Endodermal cell (in vitro differentiated cells): ENCODE data around the gene NECAP2. TPM values are rescaled to one million over a fixed set of nuclear protein-coding genes. Genes with fewer than 3 reads are reported as not detected.

Experiments
- DNase-seq: peaks from one replicate; pipeline ENCODE4 v3.0.0-alpha.2; 2017
- H3K27ac ChIP-seq: 2 replicates; pipeline ENCODE4 v1.5.1; 2013; ENCODE audit warnings: mild to moderate bottlenecking, low read depth, low read length, moderate library complexity
- H3K27me3 ChIP-seq: 2 replicates; pipeline ENCODE4 v1.6.1; 2013; ENCODE audit warnings: mild to moderate bottlenecking, low read length, moderate library complexity; ENCODE audit not compliant: insufficient read depth, control insufficient read depth, poor library complexity, severe bottlenecking
- H3K36me3 ChIP-seq: 2 replicates; pipeline ENCODE4 v1.7.0; 2013; ENCODE audit warnings: mild to moderate bottlenecking, low read length, moderate library complexity; ENCODE audit not compliant: control insufficient read depth, insufficient read depth
- H3K4me1 ChIP-seq: one replicate; pipeline ENCODE4 v1.7.0; 2013; ENCODE audit warnings: low read length; ENCODE audit not compliant: control insufficient read depth, insufficient read depth
- H3K4me3 ChIP-seq: 2 replicates; pipeline ENCODE4 v1.5.1; 2013; ENCODE audit warnings: mild to moderate bottlenecking, low read length, moderate library complexity
- H3K9ac ChIP-seq: 2 replicates; pipeline ENCODE4 v1.6.1; 2013; ENCODE audit warnings: mild to moderate bottlenecking, low read length, moderate library complexity; ENCODE audit not compliant: poor library complexity, severe bottlenecking; ENCODE audit errors: extremely low read depth
- H3K9me3 ChIP-seq: 2 replicates; pipeline ENCODE4 v1.6.1; 2013; ENCODE audit warnings: mild to moderate bottlenecking, low read length, moderate library complexity; ENCODE audit not compliant: control insufficient read depth
- H3K27ac Mint-ChIP-seq: 2 replicates; pipeline ENCODE4 v1.8.0; 2020; ENCODE audit warnings: mixed read lengths
- H3K27me3 Mint-ChIP-seq: 2 replicates; pipeline ENCODE4 v1.8.0; 2021; ENCODE audit warnings: mild to moderate bottlenecking, mixed read lengths; ENCODE audit not compliant: insufficient read depth
- H3K36me3 Mint-ChIP-seq: 2 replicates; pipeline ENCODE4 v1.8.0; 2020; ENCODE audit warnings: low read depth, mixed read lengths
- H3K4me1 Mint-ChIP-seq: 2 replicates; pipeline ENCODE4 v1.8.0; 2020; ENCODE audit warnings: mixed read lengths
- H3K4me3 Mint-ChIP-seq: 2 replicates; pipeline ENCODE4 v1.8.0; 2020; ENCODE audit warnings: mild to moderate bottlenecking, moderate library complexity, mixed read lengths
- H3K9me3 Mint-ChIP-seq: 2 replicates; pipeline ENCODE4 v1.8.0; 2020; ENCODE audit warnings: mild to moderate bottlenecking, mixed read lengths
- WGBS, 2 experiments: methylation state at CpG; one replicate each; pipeline versions ENCODE4 v1.1.5 to v1.1.7; 2013; ENCODE audit warnings: missing lambda C conversion rate in 2 of 2, mixed read lengths in 1 of 2; ENCODE audit not compliant: insufficient coverage in 1 of 2, insufficient read length in 1 of 2; 5-methylcytosine and 5-hydroxymethylcytosine counted together
- long read RNA-seq, 4 experiments: library from polyadenylated mRNA in 2 of 4; library from RNA in 1 of 4; library from capped mRNA in 1 of 4; stranded (forward) in 3 of 4; unstranded in 1 of 4; transcript quantifications; one replicate each; pipeline ENCODE4 v2.0.0, GENCODE V29; 2020 to 2021; ENCODE audit warnings: inconsistent platforms in 1 of 4
- polyA plus RNA-seq, 2 experiments: library from polyadenylated mRNA; stranded (reverse); fragments of 50-300 nt; gene quantifications; one replicate each; pipeline ENCODE4 v1.2.3, GENCODE V29; 2013
- total RNA-seq, 2 donors: library from RNA; stranded (reverse); fragmentation: NEBNext Ultra II Directional in 1 of 2; extraction: Animal tissue kit (Norgen Biotek cat#: 25700) in 1 of 2; gene quantifications; 2 replicates in 1 of 2; 3 replicates in 1 of 2; pipeline ENCODE4 v1.2.1, GENCODE V29; 2021
- TF ChIP-seq, protein P1 (sequence below): fragments of 200-600 bp; sonication (generic); conservative IDR thresholded peaks from 2 replicates; pipeline ENCODE4 v1.5.0; 2021; ENCODE audit warnings: antibody characterized with exemption, mild to moderate bottlenecking

NECAP2 gene, protein sequence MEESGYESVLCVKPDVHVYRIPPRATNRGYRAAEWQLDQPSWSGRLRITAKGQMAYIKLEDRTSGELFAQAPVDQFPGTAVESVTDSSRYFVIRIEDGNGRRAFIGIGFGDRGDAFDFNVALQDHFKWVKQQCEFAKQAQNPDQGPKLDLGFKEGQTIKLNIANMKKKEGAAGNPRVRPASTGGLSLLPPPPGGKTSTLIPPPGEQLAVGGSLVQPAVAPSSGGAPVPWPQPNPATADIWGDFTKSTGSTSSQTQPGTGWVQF
- total RNA-seq: 10 to 100 TPM; 43.9 to 45.8 TPM
- polyA plus RNA-seq (2013, experiment 1 of 2): 40.4 TPM
- polyA plus RNA-seq (2013, experiment 2 of 2): 37.9 TPM
- long read RNA-seq, experiment 1, transcript NECAP2-201 (8 exons, 2,070 nt): major isoform, 11 of 24 reads
- long read RNA-seq, experiment 1, partial matches to known transcripts: 3 of 24 reads
- long read RNA-seq, experiment 1, other reads (novel, unspliced or antisense): 8 of 24 reads
- long read RNA-seq, experiment 2, full-length matches to known transcripts: 171 of 178 reads
- long read RNA-seq, experiment 2, partial matches to known transcripts: 2 of 178 reads
- long read RNA-seq, experiment 2, other reads (novel, unspliced or antisense): 5 of 178 reads
- long read RNA-seq, experiment 3, full-length matches to known transcripts: 399 of 422 reads
- long read RNA-seq, experiment 3, partial matches to known transcripts: 8 of 422 reads
- long read RNA-seq, experiment 3, other reads (novel, unspliced or antisense): 15 of 422 reads
- long read RNA-seq, experiment 4, transcript NECAP2-201 (8 exons, 2,070 nt): major isoform, 111 of 128 reads
- long read RNA-seq, experiment 4, transcript NECAP2-202 (7 exons, 1,929 nt): minor isoform, 5 of 128 reads
- long read RNA-seq, experiment 4, partial matches to known transcripts: 4 of 128 reads
- long read RNA-seq, experiment 4, other reads (novel, unspliced or antisense): 8 of 128 reads

DNA sequence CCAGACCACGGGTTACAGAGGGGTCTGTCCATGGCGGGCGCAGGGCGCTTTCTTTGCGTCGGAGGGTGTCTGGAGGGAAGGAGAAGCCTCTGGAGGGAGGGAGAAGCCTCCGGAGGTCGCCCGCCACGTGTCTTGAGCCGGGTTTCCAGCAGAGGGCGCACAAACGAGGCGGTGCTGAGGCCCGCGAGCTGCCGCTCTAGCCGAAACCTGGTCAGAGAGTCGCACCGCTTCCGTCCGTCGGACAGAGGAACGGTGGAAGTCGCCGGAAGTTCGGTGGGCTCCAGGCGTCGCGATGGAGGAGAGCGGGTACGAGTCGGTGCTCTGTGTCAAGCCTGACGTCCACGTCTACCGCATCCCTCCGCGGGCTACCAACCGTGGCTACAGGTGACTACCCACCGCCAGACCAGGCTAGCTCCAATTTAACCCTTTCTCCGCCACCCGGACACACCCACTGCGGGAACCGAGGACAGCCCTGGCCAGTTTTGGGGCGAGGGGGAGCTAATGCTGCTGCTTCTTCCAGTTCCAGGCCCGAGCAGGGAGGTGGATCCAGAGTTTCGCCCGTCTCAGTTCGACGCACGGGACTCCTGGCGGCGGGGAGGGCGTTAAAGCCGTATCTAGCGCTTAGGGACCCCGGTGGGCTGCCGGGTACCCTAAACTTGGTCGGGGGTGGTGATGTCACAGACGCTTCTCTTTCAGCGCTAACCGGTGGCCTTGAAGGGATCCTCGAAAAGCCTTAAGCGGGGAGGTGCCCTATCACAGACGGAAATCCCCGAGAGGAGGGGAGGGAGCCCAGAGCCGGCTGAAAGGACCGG, at the start of gene NECAP2:
TSS of gene NECAP2 (plus strand) at position 255 of the 812 bp plus-strand sequence. CDS start at position 293, 38 bp downstream.
- Histone ChIP-seq H3K27ac (peak within 1 kb of the TSS; percentile 53), H3K9me3 (no peaks in the 10 kb centered on the region), H3K36me3 (peaks cover 31% of the 10 kb centered on the region), H3K4me3 (peak within 1 kb of the TSS; percentile 99), H3K9ac (peak within 1 kb of the TSS; percentile 80), H3K27me3 (no peaks in the 10 kb centered on the region), H3K4me1 (no peaks in the 10 kb centered on the region)
- H3K27ac Mint-ChIP-seq: peak within 1 kb of the TSS; percentile 91
- DNase-seq: peak; percentile 99
- peaks cover 10% of the 10 kb centered on the region for H3K4me1 Mint-ChIP-seq
- H3K9me3 Mint-ChIP-seq: no peaks in the 10 kb centered on the region
- peaks cover 6% of the 10 kb centered on the region for H3K27me3 Mint-ChIP-seq
- H3K4me3 Mint-ChIP-seq: peak within 1 kb of the TSS; percentile 94
- peaks cover 22% of the 10 kb centered on the region for H3K36me3 Mint-ChIP-seq
- TF ChIP-seq, protein P1, sequence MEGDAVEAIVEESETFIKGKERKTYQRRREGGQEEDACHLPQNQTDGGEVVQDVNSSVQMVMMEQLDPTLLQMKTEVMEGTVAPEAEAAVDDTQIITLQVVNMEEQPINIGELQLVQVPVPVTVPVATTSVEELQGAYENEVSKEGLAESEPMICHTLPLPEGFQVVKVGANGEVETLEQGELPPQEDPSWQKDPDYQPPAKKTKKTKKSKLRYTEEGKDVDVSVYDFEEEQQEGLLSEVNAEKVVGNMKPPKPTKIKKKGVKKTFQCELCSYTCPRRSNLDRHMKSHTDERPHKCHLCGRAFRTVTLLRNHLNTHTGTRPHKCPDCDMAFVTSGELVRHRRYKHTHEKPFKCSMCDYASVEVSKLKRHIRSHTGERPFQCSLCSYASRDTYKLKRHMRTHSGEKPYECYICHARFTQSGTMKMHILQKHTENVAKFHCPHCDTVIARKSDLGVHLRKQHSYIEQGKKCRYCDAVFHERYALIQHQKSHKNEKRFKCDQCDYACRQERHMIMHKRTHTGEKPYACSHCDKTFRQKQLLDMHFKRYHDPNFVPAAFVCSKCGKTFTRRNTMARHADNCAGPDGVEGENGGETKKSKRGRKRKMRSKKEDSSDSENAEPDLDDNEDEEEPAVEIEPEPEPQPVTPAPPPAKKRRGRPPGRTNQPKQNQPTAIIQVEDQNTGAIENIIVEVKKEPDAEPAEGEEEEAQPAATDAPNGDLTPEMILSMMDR: peak; percentile 94
- WGBS, 2 experiments: 1% methylated on average over 25 to 68 of the region's 68 CpGs

DNA sequence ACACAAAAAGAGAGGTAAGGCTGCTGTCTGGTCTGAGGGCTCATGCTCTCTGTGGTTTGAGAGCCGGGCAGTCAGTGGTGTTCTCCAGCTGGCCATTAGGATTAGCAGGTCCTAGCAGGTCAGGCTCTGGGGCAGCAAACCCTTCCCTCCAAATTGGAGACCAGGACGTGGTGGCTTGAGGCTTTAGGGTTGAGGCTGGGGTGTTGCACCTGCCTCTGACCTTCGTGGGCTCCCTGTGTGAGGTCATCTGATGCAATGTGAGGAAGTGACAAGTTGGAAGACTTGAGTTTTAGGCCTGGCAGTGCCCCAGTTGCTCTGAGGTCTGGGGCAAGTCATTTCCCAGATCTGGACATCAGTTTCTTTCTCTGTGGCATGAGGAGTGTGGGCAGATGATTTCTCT, 49.1 kb upstream of the NECAP2 start:
- Histone ChIP-seq H3K36me3 (peaks cover 26% of the 10 kb centered on the region), H3K4me3 (no peak overlapping the region), H3K9ac (no peak overlapping the region), H3K27ac (no peak overlapping the region), H3K9me3 (no peaks in the 10 kb centered on the region), H3K4me1 (peaks cover 2% of the 10 kb centered on the region), H3K27me3 (no peaks in the 10 kb centered on the region)
- Mint-ChIP-seq H3K4me3 (no peak overlapping the region), H3K27ac (peak overlapping the region; percentile 19), H3K4me1 (peaks cover 30% of the 10 kb centered on the region), H3K9me3 (no peaks in the 10 kb centered on the region), H3K27me3 (no peaks in the 10 kb centered on the region), H3K36me3 (peaks cover 22% of the 10 kb centered on the region)
- 83 to 93% methylated on average over 2 to 3 of the region's 3 CpGs for WGBS, 2 experiments
- DNase-seq: no peak
- TF ChIP-seq, protein P1: no peak
